ENCODE results near the gene LTBP1.
A peak's percentile ranks its signal among the peaks of the same experiment; 100 is the strongest.

The LTBP1 gene

GRCh38 chr2:33204945-33205344 lies 258.2 kb downstream of the LTBP1 start:
- in situ Hi-C loops (cut with HindIII; ENCODE audit: low sequenced_read_pairs): no loop called here
- no peak for DNase-seq (ENCODE audit: low read depth)
- no peak overlapping the region for H3K4me3 ChIP-seq (ENCODE audit: low read depth, low read length)
- no peak for TF ChIP-seq CTCF (IDR thresholded peaks at IDR 0.05; ENCODE audit: low read depth, low read length, missing control alignments)

GRCh38 chr2:33205693-33206434 lies 259.1 kb downstream of the LTBP1 start:
- TF ChIP-seq CTCF (IDR thresholded peaks at IDR 0.05; ENCODE audit: low read depth, low read length, missing control alignments): no peak
- peak; percentile 44 for DNase-seq (ENCODE audit: low read depth)
- H3K4me3 ChIP-seq (ENCODE audit: low read depth, low read length): no peak overlapping the region
- in situ Hi-C loops (cut with HindIII; ENCODE audit: low sequenced_read_pairs): no loop called here

- DNase-seq (ENCODE audit: low read depth): no peak
- in situ Hi-C loops (cut with HindIII; ENCODE audit: low sequenced_read_pairs): no loop called here
- no peak overlapping the region for H3K4me3 ChIP-seq (ENCODE audit: low read depth, low read length)
- no peak for TF ChIP-seq CTCF (IDR thresholded peaks at IDR 0.05; ENCODE audit: low read depth, low read length, missing control alignments)
Observed at GRCh38 chr2:33207151-33207740, 260.5 kb downstream of the LTBP1 start.

- in situ Hi-C loops (cut with HindIII; ENCODE audit: low sequenced_read_pairs): no loop called here
Observed at GRCh38 chr2:33208400-33208799, 261.6 kb downstream of the LTBP1 start.

GRCh38 chr2:33209976-33210375 lies 263.2 kb downstream of the LTBP1 start:
- no peak for TF ChIP-seq CTCF (IDR thresholded peaks at IDR 0.05; ENCODE audit: low read depth, low read length, missing control alignments)
- in situ Hi-C loops (cut with HindIII; ENCODE audit: low sequenced_read_pairs): no loop called here

More at GRCh38 chr2:33208400-33208799, 261.6 kb downstream of the LTBP1 start:
- no peak overlapping the region for H3K4me3 ChIP-seq (ENCODE audit: low read depth, low read length)
- no peak for TF ChIP-seq CTCF (IDR thresholded peaks at IDR 0.05; ENCODE audit: low read depth, low read length, missing control alignments)
- DNase-seq (ENCODE audit: low read depth): no peak

GRCh38 chr2:33210626-33211025 lies 263.9 kb downstream of the LTBP1 start:
- TF ChIP-seq CTCF (IDR thresholded peaks at IDR 0.05; ENCODE audit: low read depth, low read length, missing control alignments): no peak
- no peak overlapping the region for H3K4me3 ChIP-seq (ENCODE audit: low read depth, low read length)
- DNase-seq (ENCODE audit: low read depth): peak; percentile 90
- in situ Hi-C loops (cut with HindIII; ENCODE audit: low sequenced_read_pairs): no loop called here

More at GRCh38 chr2:33209976-33210375, 263.2 kb downstream of the LTBP1 start:
- no peak for DNase-seq (ENCODE audit: low read depth)
- no peak overlapping the region for H3K4me3 ChIP-seq (ENCODE audit: low read depth, low read length)

Measured in astrocyte of the cerebellum (primary cell).